Transverse colon (tissue), 4 donors: ENCODE data around the gene FTSJ1. TPM values are rescaled to one million over a fixed set of nuclear protein-coding genes. Genes with fewer than 3 reads are reported as not detected.
A peak's percentile ranks its signal among the peaks of the same experiment; 100 is the strongest.

Experiments
- DNase-seq: peaks from one replicate; pipeline ENCODE4 v3.0.0-alpha.2; 2019
- H3K27ac ChIP-seq, 4 donors: fragments of 200-600 bp; sonication (generic); 2 replicates each; pipeline ENCODE4 v1.5.1; 2016 to 2018; ENCODE audit warnings: inconsistent platforms in 4 of 4
- H3K27me3 ChIP-seq: fragments of 200-600 bp; sonication (generic); 2 replicates; pipeline ENCODE4 v1.5.1; 2017; ENCODE audit warnings: inconsistent platforms
- H3K36me3 ChIP-seq, 4 donors: fragments of 200-600 bp; sonication (generic); 2 replicates each; pipeline ENCODE4 v1.5.1; 2017 to 2019; ENCODE audit warnings: inconsistent platforms in 4 of 4
- H3K4me1 ChIP-seq, 4 donors: fragments of 200-600 bp; sonication (generic); 2 replicates each; pipeline ENCODE4 v1.5.1; 2017 to 2020; ENCODE audit warnings: inconsistent platforms in 4 of 4
- H3K4me3 ChIP-seq, 4 donors: fragments of 200-600 bp; sonication (generic); 1 replicate in 1 of 4; 2 replicates in 3 of 4; pipeline versions ENCODE4 v1.5.1 to v1.6.1; 2017 to 2019; ENCODE audit warnings: inconsistent platforms in 4 of 4
- H3K9me3 ChIP-seq, 2 donors: fragments of 200-600 bp; sonication (generic); 2 replicates each; pipeline ENCODE4 v1.5.1; 2017 to 2019; ENCODE audit warnings: inconsistent platforms in 2 of 2
- EP300 ChIP-seq: sonication (generic); formaldehyde crosslinking; IDR thresholded peaks from one replicate; pipeline ENCODE4 v1.6.1; 2017; ENCODE audit warnings: antibody characterized with exemption, low read depth
- POLR2A ChIP-seq: fragments of 450-650 bp; IDR thresholded peaks from one replicate; pipeline ENCODE4 v1.6.1; 2016; ENCODE audit warnings: antibody characterized with exemption, mild to moderate bottlenecking, moderate library complexity
- POLR2AphosphoS5 ChIP-seq, 3 donors: sonication (generic); formaldehyde crosslinking; IDR thresholded peaks; one replicate each; pipeline ENCODE4 v1.6.1; 2016; ENCODE audit warnings: antibody characterized with exemption in 3 of 3
- WGBS, 2 donors: methylation state at CpG; one replicate each; pipeline ENCODE4 v1.1.5; 2018; ENCODE audit warnings: low coverage in 1 of 2; 5-methylcytosine and 5-hydroxymethylcytosine counted together
- in situ Hi-C, 4 donors: fragments of 200-750 bp; cut with MboI; loops; one replicate each; pipeline versions ENCODE4 v1.15.0 to v1.15.1; 2017; ENCODE audit warnings: low sequenced_read_pairs in 3 of 4, low pct_ligation_motif_present in 1 of 4, low pct_unique_long_range_greater_than_20kb in 1 of 4
- intact Hi-C: fragments of 100-400 bp; cut with DNase I; formaldehyde crosslinking; loops from one replicate; pipeline ENCODE4 v1.15.1; 2023; ENCODE audit warnings: low total_unique reads
- total RNA-seq, 4 donors: library from RNA; depleted of rRNA; stranded (reverse); fragments of >200 nt; gene quantifications; one replicate each; pipeline ENCODE4 v1.1.0, GENCODE V29; 2016
- TF ChIP-seq, protein P1 (sequence below), 5 experiments: fragments of 200-600 bp in 3 of 5; fragments of 450-650 bp in 2 of 5; sonication (generic) in 3 of 5; IDR thresholded peaks; 1 replicate in 2 of 5; 2 replicates in 3 of 5; pipeline ENCODE4 v1.5.1; 2016 to 2017; ENCODE audit warnings: antibody characterized with exemption in 5 of 5, inconsistent platforms in 3 of 5, mild to moderate bottlenecking in 2 of 5, moderate library complexity in 1 of 5

FTSJ1 gene
- total RNA-seq, 4 donors from 2014 or later, result 15.3 to 33.2 (median 31.1) TPM

DNA sequence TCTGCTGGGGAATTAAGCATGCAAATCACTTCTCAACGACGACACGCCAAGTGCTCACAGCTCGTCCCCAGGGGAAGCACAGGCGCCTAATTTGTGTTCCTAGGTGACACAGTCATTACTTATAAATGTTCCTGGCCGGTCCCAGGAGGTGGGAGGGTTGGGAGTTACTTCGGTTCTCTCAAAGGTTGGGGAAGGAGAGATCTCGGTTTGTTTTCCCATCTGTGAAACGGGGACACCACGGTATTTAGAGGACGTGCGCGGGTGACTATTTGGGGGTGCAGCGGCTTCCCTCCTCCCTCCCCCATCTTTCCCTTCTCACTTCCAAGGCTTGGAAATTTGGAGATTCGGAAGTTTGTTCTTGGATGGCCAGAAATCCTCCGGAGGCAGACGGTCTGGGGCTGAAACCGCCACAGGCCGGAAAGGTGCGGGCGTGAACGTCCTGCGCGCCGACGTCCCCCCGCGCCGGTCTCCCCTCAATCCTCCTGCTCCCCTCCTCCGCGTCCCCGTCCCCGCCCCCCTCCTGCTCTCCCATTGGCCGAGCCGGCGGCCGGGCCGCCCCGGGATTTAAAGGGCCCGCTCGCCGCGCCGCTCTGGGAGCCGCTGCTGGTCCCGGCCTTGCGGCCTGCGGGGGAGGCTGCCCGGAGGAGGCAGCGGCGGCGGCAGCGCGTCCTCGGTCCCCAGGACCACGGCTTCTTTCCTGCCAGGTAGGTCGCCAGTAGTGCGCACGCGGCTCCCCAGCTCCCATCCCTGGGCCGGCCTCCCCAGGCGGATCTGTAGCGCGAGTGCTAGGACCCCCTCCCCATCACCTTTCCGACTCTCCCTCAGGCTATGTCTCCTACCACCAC is 32.6 kb downstream of the FTSJ1 start, which contains the start of gene PORCN:
PORCN (plus strand) TSS at position 593 of the 845 bp plus-strand sequence. CDS start 829 bp downstream, outside the sequence.
- intact Hi-C loops, result no loop called here
- Histone ChIP-seq H3K27ac (peak within 1 kb of the TSS; percentile 81 to 87 (median 84)), H3K4me3 (peak within 1 kb of the TSS; percentile 55 to 89 (median 64)), H3K27me3 (no peaks in the 10 kb centered on the region), H3K4me1 (peaks cover 0 to 9% (median 2%) of the 10 kb centered on the region in 4 donors), H3K36me3 (no peaks in the 10 kb centered on the region), H3K9me3 (no peaks in the 10 kb centered on the region)
- in situ Hi-C loops, result no loop called here
- TF ChIP-seq EP300 (no peak), POLR2A (peak; percentile 65), POLR2AphosphoS5 (IDR thresholded peaks at IDR 0.05) (peak; percentile 22 to 41 (median 38))
- 57% methylated on average over 64 of the region's 65 CpGs; no CpG with 5 or more reads in 1 of the 2 donors for WGBS, 2 donors
- peak; percentile 88 for DNase-seq

- Histone ChIP-seq H3K4me3 (peak overlapping the region; percentile 55 to 89 (median 64)), H3K27me3 (no peaks in the 10 kb centered on the region), H3K27ac (peak overlapping the region; percentile 81 to 87 (median 84)), H3K4me1 (peaks cover 0 to 9% (median 2%) of the 10 kb centered on the region in 4 donors), H3K9me3 (no peaks in the 10 kb centered on the region), H3K36me3 (no peaks in the 10 kb centered on the region)
- 34% methylated on average over 16 of the region's 16 CpGs; no CpG with 5 or more reads in 1 of the 2 donors for WGBS, 2 donors
- in situ Hi-C loops (no loop called here), intact Hi-C loops (no loop called here)
- TF ChIP-seq EP300, result no peak
- no peak for TF ChIP-seq POLR2AphosphoS5 (IDR thresholded peaks at IDR 0.05)
- TF ChIP-seq, protein P1, sequence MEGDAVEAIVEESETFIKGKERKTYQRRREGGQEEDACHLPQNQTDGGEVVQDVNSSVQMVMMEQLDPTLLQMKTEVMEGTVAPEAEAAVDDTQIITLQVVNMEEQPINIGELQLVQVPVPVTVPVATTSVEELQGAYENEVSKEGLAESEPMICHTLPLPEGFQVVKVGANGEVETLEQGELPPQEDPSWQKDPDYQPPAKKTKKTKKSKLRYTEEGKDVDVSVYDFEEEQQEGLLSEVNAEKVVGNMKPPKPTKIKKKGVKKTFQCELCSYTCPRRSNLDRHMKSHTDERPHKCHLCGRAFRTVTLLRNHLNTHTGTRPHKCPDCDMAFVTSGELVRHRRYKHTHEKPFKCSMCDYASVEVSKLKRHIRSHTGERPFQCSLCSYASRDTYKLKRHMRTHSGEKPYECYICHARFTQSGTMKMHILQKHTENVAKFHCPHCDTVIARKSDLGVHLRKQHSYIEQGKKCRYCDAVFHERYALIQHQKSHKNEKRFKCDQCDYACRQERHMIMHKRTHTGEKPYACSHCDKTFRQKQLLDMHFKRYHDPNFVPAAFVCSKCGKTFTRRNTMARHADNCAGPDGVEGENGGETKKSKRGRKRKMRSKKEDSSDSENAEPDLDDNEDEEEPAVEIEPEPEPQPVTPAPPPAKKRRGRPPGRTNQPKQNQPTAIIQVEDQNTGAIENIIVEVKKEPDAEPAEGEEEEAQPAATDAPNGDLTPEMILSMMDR (IDR thresholded peaks at IDR 0.05), result no peak
- no peak for TF ChIP-seq POLR2A
- no peak for DNase-seq
Measured at GRCh38 chrX:48509245-48509590, 33.2 kb downstream of the FTSJ1 start.

DNA sequence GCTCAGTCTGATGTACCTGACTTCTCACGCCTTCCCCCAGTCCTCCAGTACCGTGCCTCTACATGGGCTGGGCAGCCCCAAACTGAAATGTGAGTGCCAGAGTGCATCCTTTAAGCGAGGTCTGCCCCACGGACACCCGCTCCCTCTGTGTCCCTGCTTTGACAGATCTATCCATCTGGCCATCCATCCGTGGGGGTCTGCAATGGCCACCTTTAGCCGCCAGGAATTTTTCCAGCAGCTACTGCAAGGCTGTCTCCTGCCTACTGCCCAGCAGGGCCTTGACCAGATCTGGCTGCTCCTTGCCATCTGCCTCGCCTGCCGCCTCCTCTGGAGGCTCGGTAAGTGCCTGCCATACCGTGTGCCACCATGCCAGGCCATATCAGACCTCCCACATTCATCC is 33.6 kb downstream of the FTSJ1 start:
- H3K36me3 ChIP-seq, result no peaks in the 10 kb centered on the region
- in situ Hi-C loops, result no loop called here
- intact Hi-C loops, result no loop called here
- TF ChIP-seq POLR2AphosphoS5 (IDR thresholded peaks at IDR 0.05), result no peak
- no peak for TF ChIP-seq EP300
- TF ChIP-seq, protein P1 (IDR thresholded peaks at IDR 0.05), result no peak
- TF ChIP-seq POLR2A, result no peak
- no peaks in the 10 kb centered on the region for H3K9me3 ChIP-seq
- H3K4me3 ChIP-seq, result peak overlapping the region in 3 of 4 donors; percentile 56 to 89 (median 72)
- no peaks in the 10 kb centered on the region for H3K27me3 ChIP-seq
- peak overlapping the region in 1 of 4 donors; percentile 83 for H3K27ac ChIP-seq
- peaks cover 0 to 9% (median 2%) of the 10 kb centered on the region in 4 donors for H3K4me1 ChIP-seq
- WGBS, 2 donors, result 80% methylated on average over 11 of the region's 11 CpGs; no CpG with 5 or more reads in 1 of the 2 donors
- no peak for DNase-seq

- no peak for DNase-seq
- TF ChIP-seq POLR2AphosphoS5 (IDR thresholded peaks at IDR 0.05), result no peak
- TF ChIP-seq, protein P1 (IDR thresholded peaks at IDR 0.05), result peak in 1 of 5 experiments; percentile 18
- peaks cover 0 to 9% (median 2%) of the 10 kb centered on the region in 4 donors for H3K4me1 ChIP-seq
- WGBS, 2 donors, result 67% methylated on average over 4 of the region's 4 CpGs; no CpG with 5 or more reads in 1 of the 2 donors
- in situ Hi-C loops, result no loop called here
- H3K9me3 ChIP-seq, result no peaks in the 10 kb centered on the region
- H3K27ac ChIP-seq, result no peak overlapping the region
- H3K4me3 ChIP-seq, result no peak overlapping the region
- no peaks in the 10 kb centered on the region for H3K27me3 ChIP-seq
- no peaks in the 10 kb centered on the region for H3K36me3 ChIP-seq
- intact Hi-C loops, result no loop called here
Measured at GRCh38 chrX:48511560-48511959, 35.6 kb downstream of the FTSJ1 start.
